ENCODE measurements around the gene ZNF19.

The ZNF19 gene

GRCh38 chr16:71490361-71490760 lies 1.2 kb upstream of the ZNF19 start:
- no peak for DNase-seq

- peak; percentile 22 to 94 (median 84) for DNase-seq
Measured at GRCh38 chr16:71484006-71484893, 4.9 kb downstream of the ZNF19 start.

GRCh38 chr16:71482569-71482968 lies 6.6 kb downstream of the ZNF19 start:
- no peak for DNase-seq

- DNase-seq, result no peak
Measured at GRCh38 chr16:71480956-71481355, 8.2 kb downstream of the ZNF19 start.

GRCh38 chr16:71479420-71479819 lies 9.7 kb downstream of the ZNF19 start:
- peak in 10 of 56 donors; percentile 1 to 20 (median 5) for DNase-seq

GRCh38 chr16:71476457-71477124 lies 12.5 kb downstream of the ZNF19 start:
- no peak for DNase-seq

GRCh38 chr16:71474864-71475263 lies 14.3 kb downstream of the ZNF19 start:
- no peak for DNase-seq

- DNase-seq, result no peak
Measured at GRCh38 chr16:71473891-71474290, 15.2 kb downstream of the ZNF19 start.

- DNase-seq, result no peak
Measured at GRCh38 chr16:71472931-71473330, 16.2 kb downstream of the ZNF19 start.

GRCh38 chr16:71472051-71472450 lies 17.1 kb downstream of the ZNF19 start:
- no peak for DNase-seq

GRCh38 chr16:71467810-71468209 lies 21.3 kb downstream of the ZNF19 start:
- DNase-seq, result peak in 1 of 56 donors; percentile 1

GRCh38 chr16:71464231-71464630 lies 24.9 kb downstream of the ZNF19 start:
- no peak for DNase-seq

- DNase-seq, result peak; percentile 5 to 89 (median 76)
Measured at GRCh38 chr16:71461686-71462648, 27.2 kb downstream of the ZNF19 start, which contains the start of gene ZNF23. Gene ZNF23, minus strand, starts transcription at chr16:71462247. Its CDS starts 5,451 bp downstream, at chr16:71456796.

GRCh38 chr16:71460941-71461340 lies 28.2 kb downstream of the ZNF19 start:
- no peak for DNase-seq

- no peak for DNase-seq
Measured at GRCh38 chr16:71460236-71460635, 28.9 kb downstream of the ZNF19 start.

- DNase-seq, result no peak
Measured at GRCh38 chr16:71459510-71459909, 29.6 kb downstream of the ZNF19 start.

- no peak for DNase-seq
Measured at GRCh38 chr16:71456801-71457200, 32.3 kb downstream of the ZNF19 start.

- DNase-seq, result no peak
Measured at GRCh38 chr16:71453036-71453435, 36.1 kb downstream of the ZNF19 start.

- no peak for DNase-seq
Measured at GRCh38 chr16:71449020-71449419, 40.1 kb downstream of the ZNF19 start.

GRCh38 chr16:71448274-71448866 lies 40.8 kb downstream of the ZNF19 start:
- no peak for DNase-seq

- no peak for DNase-seq
Measured at GRCh38 chr16:71443714-71444113, 45.4 kb downstream of the ZNF19 start.

Data from amygdala (tissue), 56 donors.